WERI-Rb-1 (cell line): Measurements from ENCODE around the gene RREB1.

ENCODE experiments used
- DNase-seq: peaks from one replicate; pipeline ENCODE4 v3.0.0-alpha.2; 2020
- H3K27ac ChIP-seq: fragments of 250-450 bp; sonication (Bioruptor Pico); 2 replicates; pipeline ENCODE4 v1.5.1; 2020; ENCODE audit warnings: mild to moderate bottlenecking, moderate library complexity
- H3K27me3 ChIP-seq: fragments of 250-450 bp; sonication (Bioruptor Pico); 2 replicates; pipeline ENCODE4 v1.5.1; 2021; ENCODE audit warnings: mild to moderate bottlenecking, low read depth, moderate library complexity; ENCODE audit not compliant: insufficient read depth, severe bottlenecking
- H3K36me3 ChIP-seq: fragments of 250-450 bp; sonication (Bioruptor Pico); 2 replicates; pipeline ENCODE4 v1.5.1; 2020; ENCODE audit warnings: mild to moderate bottlenecking, moderate library complexity
- H3K4me3 ChIP-seq: 2 replicates; pipeline ENCODE4 v1.5.1; 2011; ENCODE audit warnings: low read depth, mild to moderate bottlenecking, control low read depth, low read length
- H3K9me3 ChIP-seq: fragments of 250-450 bp; sonication (Bioruptor Pico); 2 replicates; pipeline ENCODE4 v1.5.1; 2021; ENCODE audit warnings: mild to moderate bottlenecking, moderate library complexity; ENCODE audit not compliant: severe bottlenecking
- CTCF ChIP-seq: IDR thresholded peaks from 2 replicates; pipeline ENCODE4 v1.5.1; 2011; ENCODE audit warnings: low read depth, mild to moderate bottlenecking, control low read depth, inconsistent platforms, low read length

Gene RREB1

GRCh38 chr6:7100753-7101081, 7.0 kb upstream of the RREB1 start:
- Histone ChIP-seq H3K36me3 (no peaks in the 10 kb centered on the region), H3K4me3 (no peak overlapping the region), H3K27me3 (no peaks in the 10 kb centered on the region), H3K9me3 (no peaks in the 10 kb centered on the region), H3K27ac (no peak overlapping the region)
- TF ChIP-seq CTCF: no peak
- DNase-seq: no peak

DNA sequence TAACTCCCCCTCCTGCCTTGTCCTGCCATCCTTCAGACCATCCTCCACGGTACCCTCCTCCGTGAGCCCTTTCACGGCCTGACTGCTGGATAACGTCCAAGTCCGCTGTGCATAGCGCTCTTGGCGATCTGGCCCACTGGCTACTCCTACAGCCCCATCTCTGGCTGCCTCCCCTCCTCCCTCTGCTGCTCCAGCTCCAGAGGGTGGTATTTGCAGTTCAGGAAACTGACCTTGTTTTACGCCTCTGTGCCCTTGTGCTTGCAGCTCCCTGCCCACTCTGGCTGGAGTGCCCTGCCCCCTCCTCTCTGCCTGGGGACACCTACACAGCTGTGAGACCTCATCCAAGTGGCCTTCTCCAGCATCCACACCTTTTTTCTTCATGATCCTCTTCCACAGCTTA, 6.5 kb upstream of the RREB1 start:
- Histone ChIP-seq H3K27me3 (no peaks in the 10 kb centered on the region), H3K27ac (no peak overlapping the region), H3K9me3 (no peaks in the 10 kb centered on the region), H3K36me3 (no peaks in the 10 kb centered on the region), H3K4me3 (no peak overlapping the region)
- TF ChIP-seq CTCF: no peak
- no peak for DNase-seq

GRCh38 chr6:7104752-7105151, 3.0 kb upstream of the RREB1 start:
- no peak overlapping the region for H3K27ac ChIP-seq
- TF ChIP-seq CTCF: no peak
- H3K9me3 ChIP-seq: no peaks in the 10 kb centered on the region
- H3K36me3 ChIP-seq: no peaks in the 10 kb centered on the region
- H3K27me3 ChIP-seq: no peaks in the 10 kb centered on the region
- no peak overlapping the region for H3K4me3 ChIP-seq
- no peak for DNase-seq

DNA sequence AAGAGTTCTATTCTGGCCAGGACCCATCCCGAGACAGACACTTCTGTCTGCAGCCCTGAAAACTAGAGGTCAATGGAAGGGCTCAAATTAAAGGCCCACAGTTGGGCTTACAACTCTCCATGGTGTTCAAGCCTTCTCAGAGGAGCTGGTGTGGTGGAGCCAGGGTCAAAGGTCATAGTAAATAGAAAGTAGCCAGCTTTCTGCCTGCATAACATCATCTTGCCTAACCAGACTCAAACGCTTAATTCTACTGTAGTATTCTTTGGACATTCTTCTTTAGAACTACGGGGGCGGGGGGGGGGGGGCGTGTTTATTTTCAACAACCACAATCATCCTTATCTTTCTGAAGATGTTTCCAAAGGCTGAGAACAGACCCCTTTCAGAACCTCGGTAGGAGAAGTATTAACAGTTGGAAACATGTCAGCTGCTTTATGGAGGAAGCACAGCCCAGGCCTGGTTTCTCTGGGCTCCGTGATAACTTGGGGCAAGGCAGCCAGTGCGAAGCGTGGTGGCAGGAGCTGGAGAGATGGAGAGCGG, 1.5 kb upstream of the RREB1 start:
- DNase-seq: no peak
- Histone ChIP-seq H3K36me3 (no peaks in the 10 kb centered on the region), H3K4me3 (no peak overlapping the region; the same call in 1 of the 2 replicates), H3K27me3 (no peaks in the 10 kb centered on the region), H3K27ac (peak overlapping the region; percentile 77), H3K9me3 (no peaks in the 10 kb centered on the region)
- TF ChIP-seq CTCF: no peak

DNA sequence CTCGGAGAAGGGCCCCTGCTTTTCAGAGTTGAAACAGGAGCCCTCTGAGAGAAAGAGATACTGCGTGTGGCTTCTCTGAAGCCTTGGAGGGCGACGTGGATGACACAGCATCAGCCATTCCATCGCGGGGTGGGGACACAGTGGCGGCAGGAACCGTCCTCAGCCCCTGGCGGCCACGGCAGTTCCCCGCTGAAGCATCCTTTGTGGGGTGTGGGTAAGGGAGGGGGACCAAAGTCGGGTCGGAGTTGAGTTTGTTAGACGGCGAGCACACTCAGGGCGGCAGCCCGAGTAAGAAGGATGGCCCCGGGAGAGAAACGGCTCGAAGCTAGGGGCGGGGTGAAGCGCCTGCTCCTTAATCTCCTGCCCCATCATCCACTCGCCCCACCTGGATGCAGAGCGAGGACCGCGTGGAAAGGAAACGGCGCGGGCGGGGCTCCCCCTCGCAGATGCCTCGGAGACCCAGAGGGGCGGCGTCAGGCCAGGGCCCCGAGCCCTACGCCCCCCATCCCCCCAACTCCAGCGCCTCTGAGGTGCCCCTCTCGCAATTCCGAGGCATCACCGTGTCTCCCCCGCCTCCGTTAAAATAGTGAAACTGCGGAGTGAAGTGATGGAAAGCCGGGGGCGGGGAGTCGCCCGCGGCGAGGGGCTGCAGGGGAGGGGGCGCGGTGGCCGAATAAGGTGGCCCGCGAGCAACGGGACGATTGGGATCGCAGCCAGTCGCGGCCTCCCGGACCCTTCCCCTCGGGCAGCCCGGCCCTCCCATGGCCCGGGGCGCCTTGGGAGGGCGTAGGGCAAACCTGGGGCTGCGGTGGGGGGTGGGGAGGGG, 796 bp upstream of the RREB1 start:
- H3K36me3 ChIP-seq: no peaks in the 10 kb centered on the region
- TF ChIP-seq CTCF: peak; percentile 44
- H3K27ac ChIP-seq: peak overlapping the region; percentile 77
- DNase-seq: peak; percentile 86
- no peaks in the 10 kb centered on the region for H3K9me3 ChIP-seq
- peak overlapping the region; percentile 73 for H3K4me3 ChIP-seq
- H3K27me3 ChIP-seq: no peaks in the 10 kb centered on the region
